Trophoblast cell (in vitro differentiated cells and primary cell): ENCODE results near the gene PTF1A.

Experiments used
- DNase-seq, 2 donors: peaks; one replicate each; pipeline ENCODE4 v3.0.0-alpha.2; 2016
- H2AFZ ChIP-seq: 2 replicates; pipeline ENCODE4 v1.6.1; 2013; ENCODE audit warnings: low read length, moderate library complexity, mild to moderate bottlenecking; ENCODE audit not compliant: insufficient read depth, poor library complexity
- H2AK5ac ChIP-seq: 2 replicates; pipeline ENCODE4 v1.6.1; 2013; ENCODE audit warnings: mild to moderate bottlenecking, low read length
- H2BK120ac ChIP-seq: 2 replicates; pipeline ENCODE4 v1.6.1; 2013; ENCODE audit warnings: low read length, mild to moderate bottlenecking, moderate library complexity; ENCODE audit not compliant: insufficient read depth, poor library complexity
- H2BK12ac ChIP-seq: 2 replicates; pipeline ENCODE4 v1.6.1; 2013; ENCODE audit warnings: mild to moderate bottlenecking, low read length, moderate library complexity
- H2BK5ac ChIP-seq: 2 replicates; pipeline ENCODE4 v1.6.1; 2013; ENCODE audit warnings: low read length, low read depth, moderate library complexity, mild to moderate bottlenecking; ENCODE audit not compliant: poor library complexity
- H3K14ac ChIP-seq: 2 replicates; pipeline ENCODE4 v1.6.1; 2013; ENCODE audit warnings: mild to moderate bottlenecking, low read length
- H3K18ac ChIP-seq: 2 replicates; pipeline ENCODE4 v1.6.1; 2013; ENCODE audit warnings: mild to moderate bottlenecking, low read length
- H3K23ac ChIP-seq: 2 replicates; pipeline ENCODE4 v1.6.1; 2013; ENCODE audit warnings: low read length
- H3K27ac ChIP-seq: 2 replicates; pipeline ENCODE4 v1.5.1; 2013; ENCODE audit warnings: low read depth, mild to moderate bottlenecking, inconsistent platforms, low read length, moderate library complexity
- H3K27me3 ChIP-seq: 2 replicates; pipeline ENCODE4 v1.6.1; 2013; ENCODE audit warnings: inconsistent platforms, mild to moderate bottlenecking, low read length, moderate library complexity; ENCODE audit not compliant: insufficient read depth
- H3K36me3 ChIP-seq, 2 experiments: 1 replicate in 1 of 2; 2 replicates in 1 of 2; pipeline ENCODE4 v1.6.1; 2013; ENCODE audit warnings: low read length in 2 of 2, mild to moderate bottlenecking in 2 of 2, moderate library complexity in 1 of 2; ENCODE audit not compliant: insufficient read depth in 2 of 2, control insufficient read depth in 1 of 2
- H3K4ac ChIP-seq: 2 replicates; pipeline ENCODE4 v1.6.1; 2013; ENCODE audit warnings: low read depth, mild to moderate bottlenecking, low read length, moderate library complexity
- H3K4me1 ChIP-seq, 2 experiments: 1 replicate in 1 of 2; 2 replicates in 1 of 2; pipeline ENCODE4 v1.6.1; 2013; ENCODE audit warnings: low read length in 2 of 2, mild to moderate bottlenecking in 2 of 2, moderate library complexity in 1 of 2; ENCODE audit not compliant: insufficient read depth in 2 of 2, control insufficient read depth in 1 of 2
- H3K4me2 ChIP-seq: 2 replicates; pipeline ENCODE4 v1.6.1; 2013; ENCODE audit warnings: inconsistent platforms, mild to moderate bottlenecking, low read length, moderate library complexity
- H3K4me3 ChIP-seq: 2 replicates; pipeline ENCODE4 v1.5.1; 2013; ENCODE audit warnings: mild to moderate bottlenecking, low read depth, low read length, inconsistent platforms
- H3K79me1 ChIP-seq: one replicate; pipeline ENCODE4 v1.6.1; 2013; ENCODE audit warnings: low read length
- H3K79me2 ChIP-seq: 2 replicates; pipeline ENCODE4 v1.6.1; 2013; ENCODE audit warnings: low read length, mild to moderate bottlenecking; ENCODE audit not compliant: control insufficient read depth, insufficient read depth, poor library complexity
- H3K9ac ChIP-seq: 2 replicates; pipeline ENCODE4 v1.6.1; 2013; ENCODE audit warnings: mild to moderate bottlenecking, low read length
- H3K9me3 ChIP-seq: 2 replicates; pipeline ENCODE4 v1.6.1; 2013; ENCODE audit warnings: low read depth, mild to moderate bottlenecking, control low read depth, inconsistent platforms, low read length; ENCODE audit not compliant: insufficient read depth
- H4K12ac ChIP-seq: 2 replicates; pipeline ENCODE4 v1.6.1; 2013; ENCODE audit warnings: low read depth, mild to moderate bottlenecking, low read length, moderate library complexity
- H4K8ac ChIP-seq: 2 replicates; pipeline ENCODE4 v1.6.1; 2013; ENCODE audit warnings: low read depth, mild to moderate bottlenecking, low read length, moderate library complexity
- H4K91ac ChIP-seq: one replicate; pipeline ENCODE4 v1.6.1; 2013; ENCODE audit warnings: low read depth, mild to moderate bottlenecking, low read length, moderate library complexity
- WGBS: extraction: QIAGEN DNeasy Blood & Tissue Kit; methylation state at CpG from one replicate; pipeline ENCODE4 v1.1.7; 2013; ENCODE audit warnings: missing lambda C conversion rate; ENCODE audit not compliant: insufficient read length, insufficient coverage; ENCODE audit errors: extremely low coverage; 5-methylcytosine and 5-hydroxymethylcytosine counted together

Gene PTF1A

GRCh38 chr10:23197416-23197861 is 5.3 kb downstream of the PTF1A start:
- H3K79me1 ChIP-seq = no peaks in the 10 kb centered on the region
- no peak overlapping the region for H2AK5ac ChIP-seq
- H3K9ac ChIP-seq = no peak overlapping the region
- H3K14ac ChIP-seq = no peak overlapping the region
- H3K18ac ChIP-seq = no peak overlapping the region
- peaks cover 2 to 11% of the 10 kb centered on the region in 2 experiments for H3K4me1 ChIP-seq
- H3K27me3 ChIP-seq = peaks cover 88% of the 10 kb centered on the region
- H3K4me3 ChIP-seq = no peak overlapping the region
- peaks cover 5% of the 10 kb centered on the region for H3K9me3 ChIP-seq
- no peak overlapping the region for H3K23ac ChIP-seq
- no CpG with 5 or more reads among the region's 12 CpGs for WGBS
- H3K4ac ChIP-seq = no peak overlapping the region
- H3K36me3 ChIP-seq = no peaks in the 10 kb centered on the region
- no peak overlapping the region for H4K8ac ChIP-seq
- H3K27ac ChIP-seq = no peak overlapping the region
- no peak overlapping the region for H2BK5ac ChIP-seq
- no peak overlapping the region for H3K4me2 ChIP-seq
- no peak overlapping the region for H2BK120ac ChIP-seq
- no peak overlapping the region for H2AFZ ChIP-seq
- H4K12ac ChIP-seq = no peak overlapping the region
- no peak overlapping the region for H2BK12ac ChIP-seq
- H4K91ac ChIP-seq = no peak overlapping the region
- no peaks in the 10 kb centered on the region for H3K79me2 ChIP-seq
- DNase-seq = no peak

- peak overlapping the region; percentile 30 for H3K4me3 ChIP-seq
- peak overlapping the region; percentile 61 for H3K4me2 ChIP-seq
- H3K79me1 ChIP-seq = no peaks in the 10 kb centered on the region
- H3K9me3 ChIP-seq = peaks cover 2% of the 10 kb centered on the region
- H3K27ac ChIP-seq = no peak overlapping the region
- no peak overlapping the region for H4K8ac ChIP-seq
- peaks cover 0 to 6% of the 10 kb centered on the region in 2 experiments for H3K4me1 ChIP-seq
- H3K36me3 ChIP-seq = no peaks in the 10 kb centered on the region
- H4K91ac ChIP-seq = no peak overlapping the region
- DNase-seq = peak in 1 of 2 donors; percentile 1
- H2BK120ac ChIP-seq = no peak overlapping the region
- H3K18ac ChIP-seq = no peak overlapping the region
- no peak overlapping the region for H4K12ac ChIP-seq
- no peak overlapping the region for H3K4ac ChIP-seq
- H2BK5ac ChIP-seq = no peak overlapping the region
- no peaks in the 10 kb centered on the region for H3K79me2 ChIP-seq
- H2AFZ ChIP-seq = no peak overlapping the region
- no peak overlapping the region for H3K9ac ChIP-seq
- no peak overlapping the region for H3K23ac ChIP-seq
- no peak overlapping the region for H2BK12ac ChIP-seq
- H3K27me3 ChIP-seq = peaks cover 86% of the 10 kb centered on the region
- H3K14ac ChIP-seq = no peak overlapping the region
- H2AK5ac ChIP-seq = no peak overlapping the region
- WGBS = no CpG with 5 or more reads among the region's 13 CpGs
These were observed 6.5 kb downstream of the PTF1A start for GRCh38 chr10:23198610-23198939.

- H3K27ac ChIP-seq = no peak overlapping the region
- H3K27me3 ChIP-seq = peaks cover 90% of the 10 kb centered on the region
- peak overlapping the region; percentile 30 for H3K4me3 ChIP-seq
- no peak overlapping the region for H3K14ac ChIP-seq
- WGBS = no CpG with 5 or more reads among the region's 60 CpGs
- no peak overlapping the region for H4K8ac ChIP-seq
- H3K79me2 ChIP-seq = no peaks in the 10 kb centered on the region
- no peak overlapping the region for H3K9ac ChIP-seq
- H2AFZ ChIP-seq = no peak overlapping the region
- no peak overlapping the region for H3K18ac ChIP-seq
- H3K36me3 ChIP-seq = no peaks in the 10 kb centered on the region
- no peak overlapping the region for H2BK5ac ChIP-seq
- H3K4me2 ChIP-seq = peak overlapping the region; percentile 61
- no peak overlapping the region for H3K23ac ChIP-seq
- H4K12ac ChIP-seq = no peak overlapping the region
- no peak overlapping the region for H2BK12ac ChIP-seq
- H2BK120ac ChIP-seq = no peak overlapping the region
- no peak overlapping the region for H4K91ac ChIP-seq
- DNase-seq = peak in 1 of 2 donors; percentile 0
- H2AK5ac ChIP-seq = no peak overlapping the region
- H3K4ac ChIP-seq = no peak overlapping the region
- H3K79me1 ChIP-seq = no peaks in the 10 kb centered on the region
- peaks cover 2% of the 10 kb centered on the region for H3K9me3 ChIP-seq
- H3K4me1 ChIP-seq = peaks cover 0 to 6% of the 10 kb centered on the region in 2 experiments
These were observed 7.0 kb downstream of the PTF1A start for GRCh38 chr10:23198940-23199767.

GRCh38 chr10:23199768-23200511 is 7.8 kb downstream of the PTF1A start:
- Histone ChIP-seq H4K8ac (no peak overlapping the region), H3K14ac (no peak overlapping the region), H3K9me3 (peaks cover 2% of the 10 kb centered on the region), H3K27ac (no peak overlapping the region), H3K4me1 (peaks cover 0 to 4% of the 10 kb centered on the region in 2 experiments), H3K36me3 (no peaks in the 10 kb centered on the region), H3K4ac (no peak overlapping the region), H3K18ac (no peak overlapping the region), H3K4me3 (no peak overlapping the region), H2BK120ac (no peak overlapping the region), H3K23ac (no peak overlapping the region), H4K91ac (no peak overlapping the region), H3K9ac (no peak overlapping the region), H3K4me2 (no peak overlapping the region), H4K12ac (no peak overlapping the region), H3K79me2 (no peaks in the 10 kb centered on the region), H2AK5ac (no peak overlapping the region), H3K79me1 (no peaks in the 10 kb centered on the region), H2AFZ (no peak overlapping the region), H2BK5ac (no peak overlapping the region), H3K27me3 (peaks cover 90% of the 10 kb centered on the region), H2BK12ac (no peak overlapping the region)
- no peak for DNase-seq
- no CpG with 5 or more reads among the region's 30 CpGs for WGBS
